Colonic mucosa (tissue), 4 donors: ENCODE data around the gene CACHD1. TPM values are rescaled to one million over a fixed set of nuclear protein-coding genes. Genes with fewer than 3 reads are reported as not detected.
A peak's percentile ranks its signal among the peaks of the same experiment; 100 is the strongest.

ENCODE experiments used
- DNase-seq: peaks from one replicate; pipeline ENCODE4 v3.0.0-alpha.2; 2020
- H3K27ac ChIP-seq: fragments of 200-600 bp; one replicate; pipeline ENCODE4 v1.8.0; 2021
- H3K27me3 ChIP-seq: fragments of 200-600 bp; one replicate; pipeline ENCODE4 v1.8.0; 2021
- H3K36me3 ChIP-seq: fragments of 200-600 bp; one replicate; pipeline ENCODE4 v1.8.0; 2021
- H3K4me1 ChIP-seq: fragments of 200-600 bp; one replicate; pipeline ENCODE4 v1.8.0; 2021; ENCODE audit warnings: mild to moderate bottlenecking
- H3K4me3 ChIP-seq: fragments of 200-600 bp; one replicate; pipeline ENCODE4 v1.8.0; 2021
- H3K9ac ChIP-seq, 2 donors: one replicate each; pipeline ENCODE4 v1.7.0; 2013; ENCODE audit warnings: control low read depth in 2 of 2, low read depth in 2 of 2, low read length in 2 of 2
- H3K9me3 ChIP-seq: fragments of 200-600 bp; one replicate; pipeline ENCODE4 v1.8.0; 2021
- intact Hi-C: fragments of 100-400 bp; cut with DNase I; formaldehyde crosslinking; loops from one replicate; pipeline ENCODE4 v1.14.1; 2022
- total RNA-seq, 2 donors: library from RNA; stranded (reverse); fragmentation: NEBNext Ultra II Directional in 1 of 2; extraction: Animal tissue kit (Norgen Biotek cat#: 25700) in 1 of 2; gene quantifications; one replicate each; pipeline ENCODE4 v1.2.1, GENCODE V29; 2021
- TF ChIP-seq, protein P1 (sequence below): fragments of 200-600 bp; IDR thresholded peaks from one replicate; pipeline ENCODE4 v1.8.0; 2022; ENCODE audit warnings: antibody characterized with exemption, mild to moderate bottlenecking
- donor health status: healthy.
- donor health status: DM: no; HTN: no; CAD: no.
- donor health status: DM: no; HTN: no; CAD: no.

The CACHD1 gene
- total RNA-seq, 2 donors from 2014 or later: 1.5 to 2.0 TPM

GRCh38 chr1:64499011-64499410, 29.1 kb downstream of the CACHD1 start:
- no peaks in the 10 kb centered on the region for H3K4me1 ChIP-seq
- no peaks in the 10 kb centered on the region for H3K36me3 ChIP-seq
- no peaks in the 10 kb centered on the region for H3K9me3 ChIP-seq
- DNase-seq: no peak
- H3K4me3 ChIP-seq: no peak overlapping the region
- H3K27ac ChIP-seq: no peak overlapping the region
- H3K9ac ChIP-seq: no peak overlapping the region
- intact Hi-C loops: loop anchor here (10.0 kb wide), 1 partner anchor 176 kb away; no protein-coding TSS in a partner anchor
- no peaks in the 10 kb centered on the region for H3K27me3 ChIP-seq
- TF ChIP-seq, protein P1, sequence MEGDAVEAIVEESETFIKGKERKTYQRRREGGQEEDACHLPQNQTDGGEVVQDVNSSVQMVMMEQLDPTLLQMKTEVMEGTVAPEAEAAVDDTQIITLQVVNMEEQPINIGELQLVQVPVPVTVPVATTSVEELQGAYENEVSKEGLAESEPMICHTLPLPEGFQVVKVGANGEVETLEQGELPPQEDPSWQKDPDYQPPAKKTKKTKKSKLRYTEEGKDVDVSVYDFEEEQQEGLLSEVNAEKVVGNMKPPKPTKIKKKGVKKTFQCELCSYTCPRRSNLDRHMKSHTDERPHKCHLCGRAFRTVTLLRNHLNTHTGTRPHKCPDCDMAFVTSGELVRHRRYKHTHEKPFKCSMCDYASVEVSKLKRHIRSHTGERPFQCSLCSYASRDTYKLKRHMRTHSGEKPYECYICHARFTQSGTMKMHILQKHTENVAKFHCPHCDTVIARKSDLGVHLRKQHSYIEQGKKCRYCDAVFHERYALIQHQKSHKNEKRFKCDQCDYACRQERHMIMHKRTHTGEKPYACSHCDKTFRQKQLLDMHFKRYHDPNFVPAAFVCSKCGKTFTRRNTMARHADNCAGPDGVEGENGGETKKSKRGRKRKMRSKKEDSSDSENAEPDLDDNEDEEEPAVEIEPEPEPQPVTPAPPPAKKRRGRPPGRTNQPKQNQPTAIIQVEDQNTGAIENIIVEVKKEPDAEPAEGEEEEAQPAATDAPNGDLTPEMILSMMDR: no peak

DNA sequence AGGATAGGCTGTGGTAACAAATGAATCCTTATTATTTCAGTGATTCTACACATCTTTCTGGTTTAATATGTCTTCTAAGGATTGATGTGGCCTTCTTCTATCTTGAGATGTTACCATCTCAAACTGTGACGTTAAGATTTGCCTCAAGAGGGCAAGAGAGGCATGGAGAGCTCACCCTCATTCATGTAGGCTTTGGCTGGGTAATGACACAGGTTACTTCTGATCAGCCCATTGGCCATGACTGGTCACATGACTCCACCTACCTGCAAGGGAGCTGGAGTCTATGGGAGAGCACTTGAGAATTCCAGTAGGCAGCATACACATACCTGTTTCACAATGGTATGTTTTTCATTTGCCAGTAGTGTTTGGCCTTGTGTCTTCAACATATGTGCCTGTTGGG, 30.0 kb downstream of the CACHD1 start:
- Histone ChIP-seq H3K27me3 (no peaks in the 10 kb centered on the region), H3K36me3 (no peaks in the 10 kb centered on the region), H3K4me3 (no peak overlapping the region), H3K27ac (no peak overlapping the region), H3K9me3 (no peaks in the 10 kb centered on the region), H3K4me1 (no peaks in the 10 kb centered on the region), H3K9ac (no peak overlapping the region)
- intact Hi-C loops: loop anchor here (10.0 kb wide), 1 partner anchor 175 kb away; no protein-coding TSS in a partner anchor
- TF ChIP-seq, protein P1: no peak
- DNase-seq: no peak

DNA sequence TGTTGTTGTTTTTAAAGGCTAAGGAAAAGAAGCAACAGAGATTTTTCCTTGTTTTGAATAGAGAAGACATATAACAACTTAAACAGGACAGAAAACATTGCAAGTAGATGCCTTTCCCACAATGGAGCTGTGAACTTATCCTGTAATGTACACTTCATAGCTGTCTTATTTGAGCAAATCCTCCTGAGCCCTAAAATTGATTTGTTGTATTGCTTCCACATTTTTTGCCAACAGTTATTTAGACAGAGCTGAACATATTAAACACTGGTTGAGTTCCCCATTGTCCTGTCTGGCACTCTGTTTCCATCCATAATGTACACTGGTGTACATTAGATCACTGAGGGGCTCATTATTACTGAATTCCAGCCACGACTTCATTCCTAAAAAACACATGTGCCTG, 32.2 kb downstream of the CACHD1 start:
- Histone ChIP-seq H3K9ac (no peak overlapping the region), H3K4me1 (no peaks in the 10 kb centered on the region), H3K27ac (no peak overlapping the region), H3K9me3 (no peaks in the 10 kb centered on the region), H3K36me3 (no peaks in the 10 kb centered on the region), H3K4me3 (no peak overlapping the region), H3K27me3 (no peaks in the 10 kb centered on the region)
- intact Hi-C loops: no loop called here
- DNase-seq: no peak
- TF ChIP-seq, protein P1: no peak

GRCh38 chr1:64502931-64503330, 33.0 kb downstream of the CACHD1 start:
- no peaks in the 10 kb centered on the region for H3K9me3 ChIP-seq
- H3K27me3 ChIP-seq: no peaks in the 10 kb centered on the region
- H3K27ac ChIP-seq: no peak overlapping the region
- intact Hi-C loops: no loop called here
- no peak overlapping the region for H3K9ac ChIP-seq
- DNase-seq: no peak
- H3K36me3 ChIP-seq: no peaks in the 10 kb centered on the region
- H3K4me1 ChIP-seq: no peaks in the 10 kb centered on the region
- no peak overlapping the region for H3K4me3 ChIP-seq
- TF ChIP-seq, protein P1: no peak

DNA sequence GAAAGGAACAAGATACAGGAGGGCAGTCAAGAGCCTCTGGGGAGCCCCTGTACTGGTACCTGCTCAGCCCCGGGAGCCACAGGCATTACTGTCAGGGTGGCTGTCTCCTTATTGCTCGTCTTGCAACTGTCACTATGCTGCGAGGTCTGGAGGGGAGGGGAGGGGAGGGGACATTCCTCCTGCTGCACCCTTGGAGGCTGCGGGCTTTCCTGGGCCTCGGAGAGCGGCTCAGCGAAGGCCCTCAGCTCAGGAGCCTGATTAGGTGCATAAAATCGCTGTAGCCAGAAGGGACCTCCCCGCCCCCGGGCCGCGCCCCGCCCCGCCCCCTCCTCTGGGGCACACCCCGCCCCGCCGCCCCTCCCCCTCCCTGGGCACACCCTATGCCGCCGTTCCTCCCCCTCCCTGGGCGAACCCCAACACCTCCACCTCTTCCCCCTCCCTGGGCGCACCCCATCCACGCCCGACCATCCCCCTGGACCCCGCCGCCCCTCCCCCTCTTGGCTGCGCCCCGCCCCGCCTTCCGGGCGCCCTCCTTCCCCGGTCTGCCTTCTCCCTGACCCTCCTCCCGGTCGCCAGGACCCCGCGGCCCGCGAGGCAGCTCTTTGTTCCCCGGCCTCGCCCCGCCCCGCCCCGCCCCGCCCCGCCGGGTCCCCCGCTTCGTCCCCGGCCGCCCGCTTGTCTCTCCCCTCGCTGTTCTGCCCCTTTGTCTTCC, 35.5 kb downstream of the CACHD1 start:
- Histone ChIP-seq H3K4me1 (no peaks in the 10 kb centered on the region), H3K27me3 (no peaks in the 10 kb centered on the region), H3K9me3 (no peaks in the 10 kb centered on the region), H3K27ac (no peak overlapping the region), H3K9ac (no peak overlapping the region), H3K4me3 (peak overlapping the region; percentile 28), H3K36me3 (no peaks in the 10 kb centered on the region)
- TF ChIP-seq, protein P1: no peak
- DNase-seq: peak; percentile 63
- intact Hi-C loops: no loop called here
